K562 (cell line): ENCODE results near the gene GLYAT. TPM values are rescaled to one million over a fixed set of nuclear protein-coding genes. Genes with fewer than 3 reads are reported as not detected.
A peak's percentile ranks its signal among the peaks of the same experiment; 100 is the strongest.

Experiments
- ARID1B ChIP-seq: fragments of 450-650 bp; IDR thresholded peaks from 2 replicates; pipeline ENCODE4 v1.6.1; 2016; ENCODE audit warnings: antibody characterized with exemption, mild to moderate bottlenecking, inconsistent platforms
- BHLHE40 ChIP-seq: IDR thresholded peaks from 2 replicates; pipeline ENCODE4 v1.6.1; 2011; ENCODE audit warnings: low read length, improper control_type of control experiment
- BRD9 ChIP-seq: fragments of 450-650 bp; IDR thresholded peaks from 2 replicates; pipeline ENCODE4 v1.6.1; 2018; ENCODE audit warnings: low read depth; ENCODE audit not compliant: partially characterized antibody
- CC2D1A ChIP-seq: fragments of 450-650 bp; IDR thresholded peaks from 2 replicates; pipeline ENCODE4 v1.6.1; 2017; ENCODE audit warnings: mild to moderate bottlenecking
- DPF2 ChIP-seq: fragments of 450-650 bp; IDR thresholded peaks from 2 replicates; pipeline ENCODE4 v1.6.1; 2016
- ETV5 ChIP-seq: sonication (generic); formaldehyde crosslinking; IDR thresholded peaks from 2 replicates; pipeline ENCODE4 v1.4.0; 2020; ENCODE audit warnings: low read depth, mild to moderate bottlenecking, missing genetic modification reagents
- FOXM1 ChIP-seq, 2 experiments: fragments of 450-650 bp in 1 of 2; sonication (generic) in 1 of 2; formaldehyde crosslinking in 1 of 2; IDR thresholded peaks; 2 replicates each; pipeline versions ENCODE4 v1.6.1 to v1.9.0; 2017 to 2022; ENCODE audit warnings: low read depth in 2 of 2, mild to moderate bottlenecking in 2 of 2, missing genetic modification reagents in 1 of 2, moderate library complexity in 1 of 2
- FOXP1 ChIP-seq: sonication (generic); formaldehyde crosslinking; IDR thresholded peaks from 2 replicates; pipeline ENCODE4 v1.8.0; 2022; ENCODE audit warnings: mild to moderate bottlenecking, missing genetic modification reagents
- HNRNPLL ChIP-seq: fragments of 200-400 bp; formaldehyde crosslinking; IDR thresholded peaks from 2 replicates; pipeline ENCODE4 v1.6.1; 2017; ENCODE audit warnings: low read length, low read depth, mild to moderate bottlenecking; ENCODE audit not compliant: poor library complexity, severe bottlenecking
- HSF4 ChIP-seq: fragments of 250-450 bp; sonication (Bioruptor Pico); IDR thresholded peaks from 2 replicates; pipeline ENCODE4 v2.1.2; 2022; ENCODE audit warnings: mild to moderate bottlenecking, moderate library complexity, borderline replicate concordance
- MAFK ChIP-seq: IDR thresholded peaks from 2 replicates; pipeline ENCODE4 v1.6.1; 2011; ENCODE audit warnings: low read length, improper control_type of control experiment
- MCM2 ChIP-seq: fragments of 450-650 bp; IDR thresholded peaks from 2 replicates; pipeline ENCODE4 v1.6.1; 2017; ENCODE audit warnings: low read depth, mild to moderate bottlenecking
- MEF2A ChIP-seq: IDR thresholded peaks from 2 replicates; pipeline ENCODE4 v1.6.1; 2011; ENCODE audit warnings: low read depth, mild to moderate bottlenecking, low read length, moderate library complexity; ENCODE audit not compliant: control insufficient read depth
- MYC ChIP-seq, 2 experiments: fragments of 250-450 bp in 1 of 2; sonication (Bioruptor Pico) in 1 of 2; IDR thresholded peaks; 2 replicates each; pipeline versions ENCODE4 v1.5.1 to v1.6.1; 2012 to 2021; ENCODE audit warnings: low read depth in 2 of 2, borderline replicate concordance in 1 of 2, improper control_type of control experiment in 1 of 2, low read length in 1 of 2, mild to moderate bottlenecking in 1 of 2, moderate library complexity in 1 of 2
- NCOA6 ChIP-seq: fragments of 450-650 bp; IDR thresholded peaks from 2 replicates; pipeline ENCODE4 v1.6.1; 2017; ENCODE audit warnings: mild to moderate bottlenecking
- OTX1 ChIP-seq: fragments of 450-650 bp; formaldehyde crosslinking; IDR thresholded peaks from 2 replicates; pipeline ENCODE4 v1.4.0; 2022; ENCODE audit warnings: mild to moderate bottlenecking
- RHOXF2B ChIP-seq: fragments of 250-450 bp; sonication (Bioruptor Pico); conservative IDR thresholded peaks from 2 replicates; pipeline ENCODE4 v1.5.1; 2021
- SIN3B ChIP-seq: fragments of 450-650 bp; IDR thresholded peaks from 2 replicates; pipeline ENCODE4 v1.6.1; 2017; ENCODE audit warnings: low read depth, mild to moderate bottlenecking, moderate library complexity
- SMAD3 ChIP-seq: fragments of 450-650 bp; formaldehyde crosslinking; conservative IDR thresholded peaks from 2 replicates; pipeline ENCODE4 v1.4.0; 2020; ENCODE audit warnings: mild to moderate bottlenecking
- SP2 ChIP-seq: IDR thresholded peaks from 2 replicates; pipeline ENCODE4 v1.6.1; 2011; ENCODE audit warnings: mild to moderate bottlenecking, low read depth, low read length, moderate library complexity; ENCODE audit not compliant: poor library complexity, severe bottlenecking; ENCODE audit errors: extremely low read depth
- ZNF212 ChIP-seq: fragments of 450-650 bp; formaldehyde crosslinking; IDR thresholded peaks from 2 replicates; pipeline ENCODE4 v1.4.0; 2020; ENCODE audit warnings: mild to moderate bottlenecking
- ZNF282 ChIP-seq: sonication (generic); formaldehyde crosslinking; IDR thresholded peaks from 2 replicates; pipeline ENCODE4 v1.8.1; 2023; ENCODE audit warnings: missing genetic modification reagents
- ZNF444 ChIP-seq: fragments of 250-450 bp; sonication (Bioruptor Pico); IDR thresholded peaks from 2 replicates; pipeline ENCODE4 v1.4.0; 2020; ENCODE audit warnings: mild to moderate bottlenecking, moderate library complexity
- polyA plus RNA-seq, 8 experiments: library from polyadenylated mRNA; depleted of rRNA in 4 of 8; stranded (reverse) in 5 of 8; unstranded in 3 of 8; fragments of >200 nt; fragmentation: Nextera tagmentation in 2 of 8; fragmentation: Illumina TruSeq in 1 of 8; extraction: Ambion mirVana in 2 of 8; extraction: Trizol in 1 of 8; gene quantifications; 2 replicates each; pipeline versions ENCODE4 v1.2.1 to v1.2.3, GENCODE V29; 2011 to 2014; ENCODE audit warnings: inconsistent platforms in 1 of 8, missing spikeins in 1 of 8
- total RNA-seq, 7 experiments: library from RNA; depleted of rRNA in 6 of 7; stranded (reverse); fragments of >200 nt in 6 of 7; fragmentation: Illumina TruSeq in 2 of 7; extraction: Trizol in 2 of 7; gene quantifications; 2 replicates each; pipeline versions ENCODE4 v1.2.1 to v1.2.3, GENCODE V29; 2011 to 2021; ENCODE audit warnings: low replicate concordance in 1 of 7
- TF ChIP-seq, protein P1 (sequence below): fragments of 450-650 bp; IDR thresholded peaks from 2 replicates; pipeline ENCODE4 v1.6.1; 2016; ENCODE audit warnings: mild to moderate bottlenecking
- TF ChIP-seq, protein P2 (sequence below): fragments of 450-650 bp; formaldehyde crosslinking; IDR thresholded peaks from 2 replicates; pipeline ENCODE4 v1.4.0; 2020; ENCODE audit warnings: mild to moderate bottlenecking, moderate library complexity
- TF ChIP-seq, protein P3 (sequence below): fragments of 450-650 bp; IDR thresholded peaks from 2 replicates; pipeline ENCODE4 v1.6.1; 2016; ENCODE audit warnings: borderline replicate concordance

The GLYAT gene
- total and polyA plus RNA-seq, 9 of the 15 experiments (the other 6 are each of a cell fraction or from before 2014, with no cell fraction given), result not detected

DNA sequence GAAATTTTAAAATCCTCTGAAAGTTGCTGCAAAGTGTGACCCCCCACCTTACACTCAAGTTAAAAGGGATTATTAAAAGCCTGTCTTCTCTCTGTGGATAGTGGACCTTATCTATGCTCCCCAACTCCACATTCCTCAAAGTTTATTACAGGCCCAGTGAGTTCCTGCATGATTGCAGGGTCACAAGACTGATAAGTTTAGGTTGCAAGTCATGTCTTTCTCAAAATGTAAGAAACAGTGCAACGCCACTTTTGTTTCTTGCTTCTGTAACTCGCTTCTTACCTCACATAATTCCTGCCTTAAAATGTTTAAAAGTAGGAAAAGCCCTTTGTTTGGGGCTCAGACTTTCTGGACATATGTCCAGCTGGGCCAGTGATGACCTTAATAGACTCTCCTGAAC lies 38.4 kb upstream of the GLYAT start (continued):
- TF ChIP-seq, protein P1, sequence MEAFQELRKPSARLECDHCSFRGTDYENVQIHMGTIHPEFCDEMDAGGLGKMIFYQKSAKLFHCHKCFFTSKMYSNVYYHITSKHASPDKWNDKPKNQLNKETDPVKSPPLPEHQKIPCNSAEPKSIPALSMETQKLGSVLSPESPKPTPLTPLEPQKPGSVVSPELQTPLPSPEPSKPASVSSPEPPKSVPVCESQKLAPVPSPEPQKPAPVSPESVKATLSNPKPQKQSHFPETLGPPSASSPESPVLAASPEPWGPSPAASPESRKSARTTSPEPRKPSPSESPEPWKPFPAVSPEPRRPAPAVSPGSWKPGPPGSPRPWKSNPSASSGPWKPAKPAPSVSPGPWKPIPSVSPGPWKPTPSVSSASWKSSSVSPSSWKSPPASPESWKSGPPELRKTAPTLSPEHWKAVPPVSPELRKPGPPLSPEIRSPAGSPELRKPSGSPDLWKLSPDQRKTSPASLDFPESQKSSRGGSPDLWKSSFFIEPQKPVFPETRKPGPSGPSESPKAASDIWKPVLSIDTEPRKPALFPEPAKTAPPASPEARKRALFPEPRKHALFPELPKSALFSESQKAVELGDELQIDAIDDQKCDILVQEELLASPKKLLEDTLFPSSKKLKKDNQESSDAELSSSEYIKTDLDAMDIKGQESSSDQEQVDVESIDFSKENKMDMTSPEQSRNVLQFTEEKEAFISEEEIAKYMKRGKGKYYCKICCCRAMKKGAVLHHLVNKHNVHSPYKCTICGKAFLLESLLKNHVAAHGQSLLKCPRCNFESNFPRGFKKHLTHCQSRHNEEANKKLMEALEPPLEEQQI, result no peak
- TF ChIP-seq OTX1 (CRISPR knock-in tag) (no peak), FOXM1 (IDR thresholded peaks at IDR 0.05; ENCODE audit: low read depth) (peak; percentile 43; the same call in 1 of the 2 replicates), FOXM1 (CRISPR knock-in tag; IDR thresholded peaks at IDR 0.05; ENCODE audit: low read depth) (no peak), ZNF282 (CRISPR knock-in tag) (no peak), SP2 (no peak), SIN3B (no peak), HSF4 (CRISPR knock-in tag) (no peak), BHLHE40 (peak; percentile 66), NCOA6 (no peak), HNRNPLL (no peak), SMAD3 (CRISPR knock-in tag) (no peak), MCM2 (no peak), CC2D1A (no peak), ZNF444 (CRISPR knock-in tag) (no peak), ETV5 (CRISPR knock-in tag) (no peak), ZNF212 (no peak), MAFK (no peak), RHOXF2B (CRISPR knock-in tag) (no peak), DPF2 (peak; percentile 71), ARID1B (peak; percentile 87), FOXP1 (CRISPR knock-in tag) (no peak), BRD9 (peak; percentile 47), MYC (IDR thresholded peaks at IDR 0.05; ENCODE audit: low read depth, low read length) (0 out of 2 replicates have a peak, but pooled peaks have one; percentile 14), MYC (CRISPR knock-in tag; IDR thresholded peaks at IDR 0.05; ENCODE audit: borderline replicate concordance, low read depth) (no peak), MEF2A (no peak)
- TF ChIP-seq, protein P2, sequence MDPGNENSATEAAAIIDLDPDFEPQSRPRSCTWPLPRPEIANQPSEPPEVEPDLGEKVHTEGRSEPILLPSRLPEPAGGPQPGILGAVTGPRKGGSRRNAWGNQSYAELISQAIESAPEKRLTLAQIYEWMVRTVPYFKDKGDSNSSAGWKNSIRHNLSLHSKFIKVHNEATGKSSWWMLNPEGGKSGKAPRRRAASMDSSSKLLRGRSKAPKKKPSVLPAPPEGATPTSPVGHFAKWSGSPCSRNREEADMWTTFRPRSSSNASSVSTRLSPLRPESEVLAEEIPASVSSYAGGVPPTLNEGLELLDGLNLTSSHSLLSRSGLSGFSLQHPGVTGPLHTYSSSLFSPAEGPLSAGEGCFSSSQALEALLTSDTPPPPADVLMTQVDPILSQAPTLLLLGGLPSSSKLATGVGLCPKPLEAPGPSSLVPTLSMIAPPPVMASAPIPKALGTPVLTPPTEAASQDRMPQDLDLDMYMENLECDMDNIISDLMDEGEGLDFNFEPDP, result no peak
- TF ChIP-seq, protein P3, sequence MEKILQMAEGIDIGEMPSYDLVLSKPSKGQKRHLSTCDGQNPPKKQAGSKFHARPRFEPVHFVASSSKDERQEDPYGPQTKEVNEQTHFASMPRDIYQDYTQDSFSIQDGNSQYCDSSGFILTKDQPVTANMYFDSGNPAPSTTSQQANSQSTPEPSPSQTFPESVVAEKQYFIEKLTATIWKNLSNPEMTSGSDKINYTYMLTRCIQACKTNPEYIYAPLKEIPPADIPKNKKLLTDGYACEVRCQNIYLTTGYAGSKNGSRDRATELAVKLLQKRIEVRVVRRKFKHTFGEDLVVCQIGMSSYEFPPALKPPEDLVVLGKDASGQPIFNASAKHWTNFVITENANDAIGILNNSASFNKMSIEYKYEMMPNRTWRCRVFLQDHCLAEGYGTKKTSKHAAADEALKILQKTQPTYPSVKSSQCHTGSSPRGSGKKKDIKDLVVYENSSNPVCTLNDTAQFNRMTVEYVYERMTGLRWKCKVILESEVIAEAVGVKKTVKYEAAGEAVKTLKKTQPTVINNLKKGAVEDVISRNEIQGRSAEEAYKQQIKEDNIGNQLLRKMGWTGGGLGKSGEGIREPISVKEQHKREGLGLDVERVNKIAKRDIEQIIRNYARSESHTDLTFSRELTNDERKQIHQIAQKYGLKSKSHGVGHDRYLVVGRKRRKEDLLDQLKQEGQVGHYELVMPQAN, result no peak
